Measurements from ENCODE around the gene ZNF44. TPM values are rescaled to one million over a fixed set of nuclear protein-coding genes. Genes with fewer than 3 reads are reported as not detected.

The ZNF44 gene
- total and polyA plus RNA-seq, 2 of the 13 experiments (the other 11 are each of a cell fraction or from before 2014, with no cell fraction given): 6.9 to 15.7 TPM

DNA sequence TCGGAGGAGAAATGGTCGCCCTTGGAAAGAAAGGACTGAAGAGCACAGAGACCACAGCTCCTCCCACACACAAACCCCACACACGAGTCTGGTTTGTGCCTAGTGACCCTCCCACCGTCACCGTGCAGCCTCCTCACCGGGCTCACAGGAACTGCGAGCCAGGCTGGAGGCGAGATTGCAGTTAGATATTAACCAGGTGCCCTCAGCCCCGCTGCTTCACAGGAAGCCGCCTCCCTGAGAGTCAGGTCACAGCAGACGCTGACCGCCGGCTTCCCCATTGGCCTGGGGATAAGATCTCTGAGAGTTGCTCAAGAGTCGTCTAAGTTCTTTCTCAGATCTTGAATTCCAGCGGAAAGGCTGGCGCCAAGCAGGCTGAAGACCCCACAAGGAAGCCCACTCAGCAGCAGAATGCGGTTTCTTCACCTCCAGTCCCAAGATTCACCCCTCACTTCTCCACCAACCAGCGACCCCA is 870 bp downstream of the ZNF44 start (continued):
- peak; percentile 44; the same call in 1 of the 2 replicates for TF ChIP-seq KDM6A (CRISPR knock-in tag; IDR thresholded peaks at IDR 0.05; ENCODE audit: low read depth)
- TF ChIP-seq, protein P1, sequence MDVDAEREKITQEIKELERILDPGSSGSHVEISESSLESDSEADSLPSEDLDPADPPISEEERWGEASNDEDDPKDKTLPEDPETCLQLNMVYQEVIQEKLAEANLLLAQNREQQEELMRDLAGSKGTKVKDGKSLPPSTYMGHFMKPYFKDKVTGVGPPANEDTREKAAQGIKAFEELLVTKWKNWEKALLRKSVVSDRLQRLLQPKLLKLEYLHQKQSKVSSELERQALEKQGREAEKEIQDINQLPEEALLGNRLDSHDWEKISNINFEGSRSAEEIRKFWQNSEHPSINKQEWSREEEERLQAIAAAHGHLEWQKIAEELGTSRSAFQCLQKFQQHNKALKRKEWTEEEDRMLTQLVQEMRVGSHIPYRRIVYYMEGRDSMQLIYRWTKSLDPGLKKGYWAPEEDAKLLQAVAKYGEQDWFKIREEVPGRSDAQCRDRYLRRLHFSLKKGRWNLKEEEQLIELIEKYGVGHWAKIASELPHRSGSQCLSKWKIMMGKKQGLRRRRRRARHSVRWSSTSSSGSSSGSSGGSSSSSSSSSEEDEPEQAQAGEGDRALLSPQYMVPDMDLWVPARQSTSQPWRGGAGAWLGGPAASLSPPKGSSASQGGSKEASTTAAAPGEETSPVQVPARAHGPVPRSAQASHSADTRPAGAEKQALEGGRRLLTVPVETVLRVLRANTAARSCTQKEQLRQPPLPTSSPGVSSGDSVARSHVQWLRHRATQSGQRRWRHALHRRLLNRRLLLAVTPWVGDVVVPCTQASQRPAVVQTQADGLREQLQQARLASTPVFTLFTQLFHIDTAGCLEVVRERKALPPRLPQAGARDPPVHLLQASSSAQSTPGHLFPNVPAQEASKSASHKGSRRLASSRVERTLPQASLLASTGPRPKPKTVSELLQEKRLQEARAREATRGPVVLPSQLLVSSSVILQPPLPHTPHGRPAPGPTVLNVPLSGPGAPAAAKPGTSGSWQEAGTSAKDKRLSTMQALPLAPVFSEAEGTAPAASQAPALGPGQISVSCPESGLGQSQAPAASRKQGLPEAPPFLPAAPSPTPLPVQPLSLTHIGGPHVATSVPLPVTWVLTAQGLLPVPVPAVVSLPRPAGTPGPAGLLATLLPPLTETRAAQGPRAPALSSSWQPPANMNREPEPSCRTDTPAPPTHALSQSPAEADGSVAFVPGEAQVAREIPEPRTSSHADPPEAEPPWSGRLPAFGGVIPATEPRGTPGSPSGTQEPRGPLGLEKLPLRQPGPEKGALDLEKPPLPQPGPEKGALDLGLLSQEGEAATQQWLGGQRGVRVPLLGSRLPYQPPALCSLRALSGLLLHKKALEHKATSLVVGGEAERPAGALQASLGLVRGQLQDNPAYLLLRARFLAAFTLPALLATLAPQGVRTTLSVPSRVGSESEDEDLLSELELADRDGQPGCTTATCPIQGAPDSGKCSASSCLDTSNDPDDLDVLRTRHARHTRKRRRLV (CRISPR knock-in tag; IDR thresholded peaks at IDR 0.05): no peak
- no peak for TF ChIP-seq ZSCAN21 (CRISPR knock-in tag; IDR thresholded peaks at IDR 0.05; ENCODE audit: borderline replicate concordance)
- TF ChIP-seq, protein P2, sequence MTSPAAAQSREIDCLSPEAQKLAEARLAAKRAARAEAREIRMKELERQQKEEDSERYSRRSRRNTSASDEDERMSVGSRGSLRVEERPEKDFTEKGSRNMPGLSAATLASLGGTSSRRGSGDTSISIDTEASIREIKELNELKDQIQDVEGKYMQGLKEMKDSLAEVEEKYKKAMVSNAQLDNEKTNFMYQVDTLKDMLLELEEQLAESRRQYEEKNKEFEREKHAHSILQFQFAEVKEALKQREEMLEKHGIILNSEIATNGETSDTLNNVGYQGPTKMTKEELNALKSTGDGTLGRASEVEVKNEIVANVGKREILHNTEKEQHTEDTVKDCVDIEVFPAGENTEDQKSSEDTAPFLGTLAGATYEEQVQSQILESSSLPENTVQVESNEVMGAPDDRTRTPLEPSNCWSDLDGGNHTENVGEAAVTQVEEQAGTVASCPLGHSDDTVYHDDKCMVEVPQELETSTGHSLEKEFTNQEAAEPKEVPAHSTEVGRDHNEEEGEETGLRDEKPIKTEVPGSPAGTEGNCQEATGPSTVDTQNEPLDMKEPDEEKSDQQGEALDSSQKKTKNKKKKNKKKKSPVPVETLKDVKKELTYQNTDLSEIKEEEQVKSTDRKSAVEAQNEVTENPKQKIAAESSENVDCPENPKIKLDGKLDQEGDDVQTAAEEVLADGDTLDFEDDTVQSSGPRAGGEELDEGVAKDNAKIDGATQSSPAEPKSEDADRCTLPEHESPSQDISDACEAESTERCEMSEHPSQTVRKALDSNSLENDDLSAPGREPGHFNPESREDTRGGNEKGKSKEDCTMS (CRISPR knock-in tag; conservative IDR thresholded peaks at IDR 0.05): no peak
- TF ChIP-seq, protein P3, sequence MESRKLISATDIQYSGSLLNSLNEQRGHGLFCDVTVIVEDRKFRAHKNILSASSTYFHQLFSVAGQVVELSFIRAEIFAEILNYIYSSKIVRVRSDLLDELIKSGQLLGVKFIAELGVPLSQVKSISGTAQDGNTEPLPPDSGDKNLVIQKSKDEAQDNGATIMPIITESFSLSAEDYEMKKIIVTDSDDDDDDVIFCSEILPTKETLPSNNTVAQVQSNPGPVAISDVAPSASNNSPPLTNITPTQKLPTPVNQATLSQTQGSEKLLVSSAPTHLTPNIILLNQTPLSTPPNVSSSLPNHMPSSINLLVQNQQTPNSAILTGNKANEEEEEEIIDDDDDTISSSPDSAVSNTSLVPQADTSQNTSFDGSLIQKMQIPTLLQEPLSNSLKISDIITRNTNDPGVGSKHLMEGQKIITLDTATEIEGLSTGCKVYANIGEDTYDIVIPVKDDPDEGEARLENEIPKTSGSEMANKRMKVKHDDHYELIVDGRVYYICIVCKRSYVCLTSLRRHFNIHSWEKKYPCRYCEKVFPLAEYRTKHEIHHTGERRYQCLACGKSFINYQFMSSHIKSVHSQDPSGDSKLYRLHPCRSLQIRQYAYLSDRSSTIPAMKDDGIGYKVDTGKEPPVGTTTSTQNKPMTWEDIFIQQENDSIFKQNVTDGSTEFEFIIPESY (CRISPR knock-in tag; IDR thresholded peaks at IDR 0.05): no peak
- 0 out of 2 replicates have a peak, but pooled peaks have one; percentile 18 for TF ChIP-seq NKX3-1 (CRISPR knock-in tag; IDR thresholded peaks at IDR 0.05)
- TF ChIP-seq SP1 (IDR thresholded peaks at IDR 0.05): no peak
- TF ChIP-seq SP1 (CRISPR knock-in tag; IDR thresholded peaks at IDR 0.05): 0 out of 2 replicates have a peak, but pooled peaks have one; percentile 46
- TF ChIP-seq, protein P4, sequence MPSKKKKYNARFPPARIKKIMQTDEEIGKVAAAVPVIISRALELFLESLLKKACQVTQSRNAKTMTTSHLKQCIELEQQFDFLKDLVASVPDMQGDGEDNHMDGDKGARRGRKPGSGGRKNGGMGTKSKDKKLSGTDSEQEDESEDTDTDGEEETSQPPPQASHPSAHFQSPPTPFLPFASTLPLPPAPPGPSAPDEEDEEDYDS (CRISPR knock-in tag; IDR thresholded peaks at IDR 0.05): peak; percentile 83
- TF ChIP-seq POLR2AphosphoS5 (IDR thresholded peaks at IDR 0.05; ENCODE audit: low read depth, low read length): peak; percentile 80
- TF ChIP-seq ZKSCAN8 (CRISPR knock-in tag; IDR thresholded peaks at IDR 0.05; ENCODE audit: borderline replicate concordance): peak; percentile 34; the same call in 1 of the 2 replicates

Data from HepG2 (cell line).